ENCODE data around the gene DDX51.

Gene DDX51

DNA sequence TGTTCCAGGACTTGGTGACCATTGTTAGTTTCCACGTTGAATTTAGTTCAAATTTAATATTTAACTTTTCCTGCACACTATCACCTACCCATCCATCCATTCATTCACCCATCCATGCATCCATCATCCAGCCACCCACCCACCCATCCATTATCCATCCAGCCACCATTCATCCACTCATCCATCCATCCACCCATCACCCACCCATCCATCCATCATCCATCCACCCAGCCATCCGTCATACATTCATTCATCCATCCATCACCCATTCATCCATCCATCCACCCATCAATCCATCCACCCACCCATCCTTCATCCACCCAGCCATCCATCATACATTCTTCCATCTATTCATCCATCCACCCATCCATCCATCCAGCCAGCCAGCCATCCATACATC, 22.0 kb upstream of the DDX51 start:
- no peak for DNase-seq

DNA sequence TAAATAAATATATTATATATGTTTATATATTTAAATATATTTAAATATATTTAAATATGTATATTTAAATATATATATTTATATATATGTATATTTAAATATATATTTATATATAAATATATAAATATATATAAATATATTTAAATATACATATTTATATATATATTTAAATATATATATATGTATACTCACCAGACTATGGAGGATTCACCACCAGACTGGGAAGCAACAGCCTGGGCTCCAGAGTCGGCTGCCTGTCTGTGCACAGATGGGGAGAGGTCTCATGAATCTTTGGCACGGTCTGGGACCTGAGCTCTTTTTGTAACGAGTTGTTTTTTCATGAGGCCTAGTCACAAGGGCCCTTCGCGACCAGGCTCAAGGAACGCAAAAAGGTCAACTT, 21.5 kb upstream of the DDX51 start:
- DNase-seq, result no peak

DNA sequence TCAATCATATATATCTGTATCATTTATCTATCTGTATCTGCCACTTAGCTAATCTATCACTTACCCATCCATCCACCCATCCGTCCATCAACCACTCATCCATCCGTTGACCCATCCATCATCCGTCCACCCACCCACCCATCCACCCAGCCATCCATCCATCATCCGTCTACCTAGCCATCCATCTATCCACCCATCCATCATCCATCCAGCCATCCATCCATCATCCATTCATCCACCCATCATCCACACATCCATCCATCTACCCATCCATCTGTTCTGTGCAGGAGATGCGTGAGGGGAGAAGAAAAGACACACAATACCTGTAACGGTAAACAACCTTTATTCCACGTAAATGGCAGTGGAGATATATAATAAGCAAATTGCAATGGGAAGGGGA, 20.3 kb upstream of the DDX51 start:
- DNase-seq, result no peak

DNA sequence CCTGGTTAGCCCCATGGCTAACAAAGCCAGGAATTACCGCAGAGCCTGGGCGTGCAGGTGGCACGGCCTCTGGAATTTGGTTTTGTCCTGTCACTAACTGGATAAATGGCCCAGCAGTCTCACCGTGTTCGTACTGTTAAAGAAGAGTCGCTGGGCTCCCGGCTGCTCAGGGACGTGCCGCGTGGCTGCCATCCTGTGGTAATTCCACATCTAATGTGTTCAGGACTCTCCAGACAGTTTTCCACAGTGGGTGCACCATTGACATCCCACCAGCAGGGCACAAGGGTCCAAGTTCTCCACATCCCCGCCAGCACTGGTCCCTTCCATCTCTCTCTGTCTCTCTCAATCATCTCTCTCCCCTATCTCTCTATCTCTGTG, 19.8 kb upstream of the DDX51 start:
- DNase-seq, result no peak

DNA sequence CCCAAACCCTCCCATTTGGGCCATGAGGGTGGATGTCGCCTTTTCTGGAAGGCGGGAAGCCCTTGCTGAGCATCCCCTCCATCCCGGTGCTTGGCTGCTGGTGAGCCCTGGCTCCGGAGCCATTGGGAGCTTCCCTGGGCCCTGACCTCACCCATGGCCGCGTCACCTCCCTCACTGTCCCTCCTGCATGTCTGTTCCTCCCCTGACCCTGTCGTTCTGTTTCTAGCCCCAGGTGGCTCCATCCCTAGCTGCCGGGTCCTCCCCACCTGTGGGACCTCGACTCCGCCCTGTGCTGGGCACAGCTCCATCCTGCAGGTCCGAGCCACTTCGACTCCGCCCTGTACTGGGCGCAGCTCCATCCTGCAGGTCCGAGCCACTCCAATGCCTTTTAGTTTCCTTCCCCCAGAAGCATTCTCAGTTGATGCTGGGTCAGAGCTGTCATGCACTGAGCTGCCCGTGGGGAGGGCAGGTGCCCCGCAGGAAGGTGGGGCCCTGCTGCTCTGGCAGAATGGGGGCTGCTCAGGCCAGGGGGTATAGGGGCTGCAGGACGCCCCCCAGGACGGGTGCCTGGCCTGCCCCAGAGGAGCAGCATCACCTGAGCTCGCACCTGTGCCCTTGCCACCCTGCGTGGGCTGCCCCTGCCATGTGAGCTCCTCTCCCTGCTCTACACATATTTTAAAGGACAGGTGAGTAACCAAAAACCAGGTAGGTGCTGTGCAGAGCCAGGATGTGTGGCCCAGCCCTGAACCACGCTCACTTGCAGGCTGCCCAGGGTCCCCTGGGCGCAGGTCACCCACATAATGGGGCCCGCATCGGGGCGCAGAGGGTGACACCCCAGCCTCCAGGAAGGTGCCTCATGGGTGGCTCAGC, 19.2 kb upstream of the DDX51 start:
- DNase-seq, result peak in 2 of 5 donors; percentile 1 to 5

DNA sequence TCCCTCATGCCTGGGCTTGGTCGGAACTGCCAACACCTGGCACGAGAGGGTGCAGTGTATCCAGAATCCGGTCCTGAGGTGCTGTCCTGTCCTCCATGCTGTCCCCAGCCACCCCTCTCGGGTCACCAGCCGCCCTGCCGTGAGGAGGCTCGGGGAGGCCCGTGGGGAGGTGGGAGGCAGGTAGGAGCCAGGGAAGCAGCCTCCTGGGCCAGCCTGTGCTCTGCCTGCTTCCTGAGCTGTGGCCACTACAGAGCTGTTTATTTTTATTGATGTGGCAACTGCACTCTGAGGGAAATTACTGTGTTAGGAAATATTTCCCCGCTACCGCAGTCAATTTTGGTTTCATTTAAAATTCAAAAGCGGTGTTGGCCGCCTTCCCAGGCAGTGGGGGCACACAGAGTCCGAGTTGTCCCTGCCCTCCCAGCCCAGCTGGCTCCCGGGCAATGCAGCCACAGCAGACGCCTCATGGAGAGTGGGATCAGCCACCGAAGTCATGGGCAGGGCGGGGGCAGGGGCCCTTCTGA, 18.5 kb upstream of the DDX51 start:
- DNase-seq, result peak in 1 of 5 donors; percentile 8

DNA sequence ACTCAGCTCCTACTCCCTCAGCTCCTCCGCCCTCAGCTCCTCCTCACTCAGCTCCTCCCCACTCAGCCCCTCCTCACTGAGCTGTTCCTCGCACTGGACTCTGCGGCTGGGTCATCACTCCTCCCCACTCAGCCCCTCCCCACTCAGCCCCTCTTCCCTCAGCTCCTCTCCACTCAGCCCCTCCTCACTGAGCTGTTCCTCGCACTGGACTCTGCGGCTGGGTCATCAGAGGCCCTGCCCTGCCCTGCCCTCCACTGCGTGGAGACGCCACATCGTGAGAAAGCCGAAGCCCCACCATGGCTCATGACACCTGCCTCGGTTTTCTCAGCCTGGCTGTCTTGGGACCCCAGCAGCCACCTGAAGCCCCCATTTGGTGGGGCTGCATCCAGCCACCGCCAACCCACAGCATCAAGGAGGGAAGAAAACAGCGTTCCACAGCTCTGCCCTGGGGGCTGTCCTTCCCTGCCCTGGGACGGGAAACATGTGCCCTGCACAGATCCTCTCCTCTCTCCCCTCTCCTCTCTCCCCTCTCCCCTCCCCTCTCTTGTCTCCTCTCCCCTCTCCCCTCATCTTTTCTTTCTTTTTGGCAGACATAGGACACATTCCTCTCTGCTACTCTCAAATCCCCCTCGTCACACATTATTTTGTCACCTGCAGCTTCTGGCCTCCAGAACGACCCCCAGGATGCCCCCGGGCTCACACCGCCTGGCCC, 17.8 kb upstream of the DDX51 start:
- DNase-seq, result no peak

DNA sequence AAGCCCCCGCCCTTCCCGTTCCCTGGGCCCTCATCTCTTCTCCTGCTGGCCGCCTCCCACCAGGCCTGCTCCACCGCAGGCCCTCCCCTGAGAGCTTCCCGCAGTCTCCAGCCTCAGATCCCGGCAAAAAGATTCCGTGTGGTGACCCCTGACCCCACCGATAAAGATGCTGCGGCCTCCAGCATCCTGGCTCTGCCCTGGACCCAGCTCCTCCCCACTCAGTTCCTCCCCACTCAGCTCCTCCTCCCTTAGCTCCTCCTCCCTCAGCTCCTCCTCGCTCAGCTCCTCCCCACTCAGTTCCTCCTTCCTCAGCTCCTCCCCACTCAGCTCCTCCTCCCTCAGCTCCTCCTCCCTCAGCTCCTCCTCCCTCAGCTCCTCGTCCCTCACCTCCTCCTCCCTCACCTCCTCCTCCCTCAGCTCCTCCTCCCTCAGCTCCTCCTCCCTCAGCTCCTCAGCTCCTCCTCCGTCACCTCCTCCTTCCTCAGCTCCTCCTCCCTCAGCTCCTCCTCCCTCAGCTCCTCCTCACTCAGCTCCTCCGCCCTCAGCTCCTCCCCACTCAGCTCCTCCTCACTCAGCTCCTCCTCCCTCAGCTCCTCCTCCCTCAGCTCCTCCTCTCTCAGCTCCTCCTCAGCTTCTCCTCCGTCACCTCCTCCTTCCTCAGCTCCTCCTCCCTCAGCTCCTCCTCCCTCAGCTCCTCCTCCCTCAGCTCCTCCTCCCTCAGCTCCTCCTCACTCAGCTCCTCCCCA, 17.1 kb upstream of the DDX51 start:
- no peak for DNase-seq

DNA sequence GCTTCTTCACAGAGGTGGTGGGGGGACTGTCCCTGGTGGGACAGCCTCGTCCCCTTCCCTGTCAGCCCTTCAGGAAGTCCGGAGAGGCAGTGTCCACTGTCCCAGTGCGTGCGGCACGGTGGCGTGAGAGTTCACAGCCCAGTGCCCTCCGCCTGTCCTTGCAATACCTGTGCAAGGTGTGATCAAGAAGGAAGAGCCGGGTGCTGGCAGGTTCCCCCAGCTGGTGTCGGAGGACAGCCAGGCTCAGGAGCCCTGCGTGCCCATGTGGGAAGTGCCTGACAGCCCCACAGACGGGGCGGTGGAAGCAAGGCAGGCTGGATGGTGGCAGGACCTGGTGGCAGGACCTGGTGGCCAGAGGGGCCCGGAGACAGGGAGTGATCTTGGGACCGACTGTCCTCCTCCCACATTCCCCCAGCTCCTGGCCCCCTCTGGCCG, 16.5 kb upstream of the DDX51 start:
- no peak for DNase-seq

DNA sequence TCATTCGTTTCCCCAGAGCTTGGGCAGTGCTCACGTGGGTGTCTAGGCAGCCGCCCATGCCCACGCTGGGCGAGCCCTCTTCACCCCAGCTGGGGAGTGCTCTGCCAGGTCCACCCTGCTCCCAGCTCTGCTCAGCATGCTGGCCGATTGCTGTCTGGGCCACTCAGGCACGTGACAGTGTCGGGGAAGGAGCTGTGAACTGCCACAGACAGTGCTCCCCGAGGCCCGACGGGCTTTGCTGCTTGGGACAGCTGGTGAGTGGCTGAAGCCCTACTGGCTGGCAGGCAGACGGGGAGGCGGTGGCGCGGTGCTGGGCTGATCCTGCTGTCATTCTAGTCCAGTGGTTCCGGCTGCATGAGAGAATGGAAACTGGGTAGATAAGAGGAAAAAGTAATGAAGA, 15.9 kb upstream of the DDX51 start:
- DNase-seq, result peak in 1 of 5 donors; percentile 6

DNA sequence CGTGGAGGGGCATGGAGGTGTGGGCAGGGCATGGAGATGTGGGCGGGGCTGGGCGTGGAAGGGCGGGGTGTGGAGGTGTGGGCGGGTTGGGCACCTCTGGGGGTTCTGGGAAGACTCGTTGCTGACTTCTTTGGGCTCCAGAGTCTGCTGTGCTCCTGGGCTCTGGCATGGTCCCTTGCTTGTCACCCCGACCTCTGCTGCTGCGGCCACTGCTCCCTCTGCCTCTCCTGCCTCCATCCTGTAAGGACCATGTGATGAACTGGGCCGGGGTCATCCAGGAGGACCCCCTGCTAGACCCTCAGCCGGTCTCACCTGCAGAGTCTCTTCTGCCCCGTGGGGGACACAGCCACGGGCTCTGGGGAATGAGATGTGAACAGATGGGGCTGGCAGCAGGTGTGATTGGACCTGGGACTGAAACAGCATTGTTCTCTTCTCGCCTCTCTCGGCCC, 15.5 kb upstream of the DDX51 start:
- peak in 1 of 5 donors; percentile 4 for DNase-seq

DNA sequence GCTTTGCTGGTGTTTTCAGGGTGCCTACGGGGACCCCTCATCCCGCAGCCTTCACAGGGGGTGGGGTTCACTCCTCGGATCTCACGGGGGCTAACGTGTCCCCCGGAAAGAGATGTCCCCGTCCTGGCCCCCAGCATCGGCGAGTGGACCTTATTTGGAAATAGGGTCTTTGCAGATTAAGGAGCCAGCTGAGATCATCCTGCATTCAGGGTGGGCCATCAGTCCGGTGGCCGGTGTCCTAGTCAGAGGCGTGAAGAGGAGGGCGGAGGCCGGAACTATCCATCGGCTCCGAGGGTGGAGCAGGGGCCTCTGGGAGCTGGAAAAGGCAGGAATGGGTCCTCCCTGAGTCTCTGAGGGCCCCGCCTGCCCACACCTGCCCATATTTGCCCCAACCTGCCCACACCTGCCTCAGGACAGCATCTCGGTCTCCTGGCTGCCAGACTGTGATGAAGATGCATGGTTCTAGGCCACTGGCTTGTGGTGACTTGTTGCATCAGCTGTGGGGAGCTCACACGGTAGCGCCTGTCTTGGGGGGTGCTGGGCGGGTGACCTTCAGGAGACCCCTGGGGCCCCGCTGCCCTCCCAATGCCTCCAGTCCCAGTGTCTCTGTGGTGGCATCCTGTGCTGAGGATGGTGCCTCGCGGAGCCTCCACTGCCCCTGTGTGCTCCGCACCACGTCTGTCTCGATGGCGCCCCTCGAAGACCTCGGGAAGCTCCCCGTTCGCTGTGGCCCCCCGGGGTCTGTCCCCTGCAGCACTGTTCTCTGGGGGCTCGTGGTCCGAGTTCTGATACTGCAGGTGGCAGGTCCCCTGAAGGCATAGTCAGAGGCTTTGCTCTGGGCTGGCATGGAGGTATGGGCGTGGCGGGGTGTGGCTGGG, 14.8 kb upstream of the DDX51 start:
- peak in 1 of 5 donors; percentile 5 for DNase-seq

DNA sequence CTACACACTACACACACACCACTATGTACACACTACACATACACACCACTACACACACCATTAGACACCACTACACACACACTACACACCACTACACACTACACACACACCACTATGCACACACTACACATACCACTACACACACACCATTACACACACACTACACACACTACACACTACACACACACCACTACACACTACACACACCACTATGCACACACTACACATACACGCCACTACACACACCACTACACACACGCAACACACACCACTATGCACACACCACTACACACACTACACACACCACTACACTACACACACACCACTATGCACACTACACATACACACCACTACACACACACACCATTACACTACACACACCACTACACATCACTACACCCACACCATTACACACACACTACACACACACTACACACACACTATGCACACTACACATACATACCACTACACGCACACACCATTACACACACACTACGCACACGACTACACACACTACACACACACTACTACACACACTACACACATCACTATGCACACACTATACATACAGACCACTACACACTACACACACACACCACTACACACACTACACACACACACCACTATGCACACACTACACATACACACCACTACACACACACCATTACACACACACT, 13.8 kb upstream of the DDX51 start:
- no peak for DNase-seq

DNA sequence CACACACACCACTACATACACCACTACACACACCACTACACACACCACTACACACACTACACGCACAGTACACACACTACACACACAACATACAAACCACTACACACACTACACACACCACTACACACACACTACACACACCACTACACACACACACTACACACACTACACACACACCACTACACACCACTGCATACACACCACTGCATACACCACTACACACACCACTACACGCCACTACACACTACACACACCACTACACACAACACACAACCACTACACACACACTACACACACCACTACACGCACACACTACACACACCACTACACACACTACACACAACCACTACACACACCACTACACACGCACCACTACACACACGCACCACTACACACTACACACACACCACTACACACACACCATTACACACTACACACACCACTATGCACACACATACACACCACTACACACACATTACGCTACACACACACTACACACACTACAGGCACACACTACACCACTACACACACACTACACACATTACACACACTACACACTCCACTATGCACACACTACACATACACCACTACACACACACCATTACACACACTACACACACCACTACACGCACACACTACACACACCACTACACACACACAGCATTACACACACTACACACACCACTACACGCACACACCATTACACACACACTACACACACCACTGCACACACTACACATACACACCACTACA, 12.6 kb upstream of the DDX51 start:
- no peak for DNase-seq

DNA sequence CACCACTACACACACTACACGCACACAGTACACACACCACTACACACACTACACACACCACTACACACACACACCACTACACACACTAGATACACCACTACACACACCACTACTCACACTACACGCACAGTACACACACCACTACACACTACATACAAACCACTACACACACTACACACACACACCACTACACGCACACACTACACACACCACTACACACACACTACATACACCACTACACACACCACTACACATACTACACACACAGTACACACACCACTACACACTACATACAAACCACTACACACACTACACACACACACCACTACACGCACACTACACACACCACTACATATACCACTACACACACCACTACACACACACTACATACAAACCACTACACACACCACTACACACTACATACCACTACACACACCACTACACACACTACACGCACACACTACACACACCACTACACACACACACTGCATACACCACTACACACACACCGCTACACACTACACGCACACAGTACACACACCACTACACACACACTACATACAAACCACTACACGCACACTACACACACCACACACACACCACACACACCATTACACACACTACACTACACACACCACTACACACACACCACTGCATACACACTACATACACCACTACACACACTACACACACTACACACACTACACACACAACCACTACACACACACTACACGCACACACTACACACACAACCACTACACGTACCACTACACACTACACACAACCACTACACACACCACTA, 11.9 kb upstream of the DDX51 start:
- no peak for DNase-seq

DNA sequence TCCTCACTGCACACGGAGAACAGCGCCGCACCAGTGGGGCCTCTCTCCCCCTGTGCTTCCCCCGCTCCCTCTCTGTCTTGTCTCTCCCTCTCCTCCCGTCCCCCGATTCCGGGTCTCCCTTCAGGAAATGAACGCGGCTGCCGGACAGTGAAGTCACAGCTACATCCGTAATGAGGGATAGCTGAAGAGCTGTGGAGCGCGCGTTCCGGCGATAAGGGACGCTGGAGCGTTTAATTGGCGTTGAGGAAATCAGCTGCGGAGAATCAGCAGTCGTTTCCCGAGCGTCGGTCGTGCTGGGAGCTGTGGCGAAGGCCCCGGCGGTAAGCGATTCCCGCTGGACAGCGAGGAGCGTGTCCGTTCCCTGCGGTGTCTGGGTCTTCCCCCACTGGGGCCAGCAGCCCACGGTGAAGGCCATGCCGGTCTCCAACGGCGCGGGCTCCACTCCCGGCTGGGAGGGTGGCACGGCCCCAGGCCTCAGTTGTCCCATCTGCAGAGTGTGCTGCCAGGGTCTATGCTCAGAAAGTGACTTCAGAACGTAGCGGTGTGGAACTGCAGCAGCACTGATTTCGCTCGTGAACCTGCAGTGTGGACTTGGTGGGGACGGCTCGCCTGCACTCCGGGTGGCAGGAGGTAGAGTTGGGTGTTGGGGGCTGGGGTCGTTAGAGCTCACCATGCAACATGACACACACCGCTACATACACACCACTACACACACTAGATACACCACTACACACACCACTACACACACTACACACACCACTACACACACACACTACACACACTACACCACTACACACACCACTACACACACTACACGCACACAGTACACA, 11.0 kb upstream of the DDX51 start:
- peak in 2 of 5 donors; percentile 6 to 30 for DNase-seq

DNA sequence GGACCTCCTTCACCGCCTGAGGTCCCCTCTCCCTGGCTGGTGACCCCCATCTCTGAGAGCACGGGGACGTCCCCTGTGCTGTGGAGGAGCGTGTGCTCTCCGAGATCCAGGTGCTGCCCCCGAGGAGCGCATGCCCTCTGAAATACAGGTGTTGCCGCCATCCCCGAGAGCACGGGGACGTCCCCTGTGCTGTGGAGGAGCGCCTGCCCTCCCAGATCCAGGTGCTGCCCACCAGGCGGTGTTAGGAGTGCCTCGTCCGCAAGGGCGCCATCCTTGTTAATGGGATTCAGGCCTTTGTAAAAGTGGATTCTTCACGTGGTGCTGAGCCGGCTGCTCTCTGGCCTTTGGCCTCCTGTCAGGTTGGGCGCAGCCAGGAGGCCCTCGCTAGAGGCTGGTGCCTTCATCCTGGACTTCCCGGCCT, 10.2 kb upstream of the DDX51 start:
- DNase-seq, result peak in 2 of 5 donors; percentile 2 to 5

DNA sequence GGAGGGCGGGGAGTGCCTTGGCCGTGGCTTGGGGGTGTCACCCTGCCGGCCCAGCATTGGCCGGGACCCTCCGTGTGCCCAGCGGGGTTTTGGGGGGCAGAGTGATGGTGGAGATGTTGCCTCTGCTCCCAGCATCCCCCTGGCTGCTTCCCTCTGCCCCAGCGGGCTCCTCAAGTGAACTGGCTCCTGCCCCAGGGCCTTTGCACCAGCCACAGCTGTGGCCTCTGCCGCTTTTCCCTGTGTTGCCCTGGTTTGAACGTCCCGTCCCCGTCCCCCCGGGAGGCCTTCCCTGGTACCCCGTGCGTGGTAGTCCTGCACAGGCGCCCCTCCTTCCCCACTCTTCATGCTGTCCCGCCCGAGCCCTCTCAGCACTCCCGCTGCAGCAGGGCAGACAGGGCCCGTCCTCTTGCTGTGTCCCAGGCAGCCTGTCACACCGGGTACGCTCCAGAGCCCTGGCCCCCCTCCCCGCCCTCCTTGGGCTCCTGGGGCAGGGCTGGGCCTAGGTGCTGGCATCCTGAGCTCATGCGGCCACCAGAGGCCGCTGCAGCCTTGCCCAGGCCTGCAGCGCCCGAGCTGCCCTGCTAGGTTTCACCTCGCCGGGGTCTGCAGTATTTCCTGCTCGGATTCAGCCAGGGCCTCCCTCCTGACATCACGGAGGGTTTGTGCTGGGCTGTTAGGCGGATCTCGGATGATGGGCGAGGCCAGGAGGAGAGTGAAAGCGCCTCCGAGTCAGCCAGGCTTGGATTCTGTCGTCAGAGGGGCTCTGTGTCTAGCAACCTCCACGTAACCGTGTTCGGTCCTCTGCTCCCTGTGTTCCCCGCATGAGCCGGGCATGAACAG, 9.6 kb upstream of the DDX51 start:
- peak; percentile 47 to 71 (median 62) for DNase-seq
